ENCODE measurements around the gene HSP90AA1. TPM values are rescaled to one million over a fixed set of nuclear protein-coding genes. Genes with fewer than 3 reads are reported as not detected.
"Not testable (repeated sequence)": the region's sequence is repeated elsewhere in the genome, so short reads cannot be mapped to it uniquely, and the experiment has no call there.

HSP90AA1 gene
- polyA plus RNA-seq, 2 donors, result 132 to 194 TPM

GRCh38 chr14:102117852-102118251, 31.0 kb upstream of the HSP90AA1 start:
- H3K36me3 ChIP-seq (ENCODE audit: control insufficient read depth in 2 of 2, insufficient read depth in 2 of 2, low read length in 1 of 2), result no peaks in the 10 kb centered on the region
- no peaks in the 10 kb centered on the region for H3K9me3 ChIP-seq (ENCODE audit: control insufficient read depth in 2 of 2, insufficient read depth in 1 of 2, low read depth in 1 of 2, low read length in 1 of 2)
- no peak overlapping the region for H3K4me3 ChIP-seq (ENCODE audit: low read depth in 1 of 2, low read length in 2 of 2)
- H3K27me3 ChIP-seq (ENCODE audit: control insufficient read depth in 1 of 2, insufficient read depth in 2 of 2, low read length in 2 of 2), result no peaks in the 10 kb centered on the region
- WGBS, 2 donors, result 83 to 93% methylated on average over 3 of the region's 3 CpGs
- H3K4me1 ChIP-seq (ENCODE audit: control insufficient read depth in 2 of 2, insufficient read depth in 2 of 2, low read length in 1 of 2), result no peaks in the 10 kb centered on the region
- no peak overlapping the region for H3K27ac ChIP-seq (ENCODE audit: low read depth in 2 of 2, low read length in 1 of 2)

GRCh38 chr14:102116361-102117180, 29.7 kb upstream of the HSP90AA1 start:
- 94% methylated on average over 13 of the region's 13 CpGs for WGBS, 2 donors
- no peaks in the 10 kb centered on the region for H3K9me3 ChIP-seq (ENCODE audit: control insufficient read depth in 2 of 2, insufficient read depth in 1 of 2, low read depth in 1 of 2, low read length in 1 of 2)
- no peak overlapping the region for H3K4me3 ChIP-seq (ENCODE audit: low read depth in 1 of 2, low read length in 2 of 2)
- no peak overlapping the region for H3K27ac ChIP-seq (ENCODE audit: low read depth in 2 of 2, low read length in 1 of 2)
- no peaks in the 10 kb centered on the region for H3K27me3 ChIP-seq (ENCODE audit: control insufficient read depth in 1 of 2, insufficient read depth in 2 of 2, low read length in 2 of 2)
- H3K4me1 ChIP-seq (ENCODE audit: control insufficient read depth in 2 of 2, insufficient read depth in 2 of 2, low read length in 1 of 2), result no peaks in the 10 kb centered on the region
- H3K36me3 ChIP-seq (ENCODE audit: control insufficient read depth in 2 of 2, insufficient read depth in 2 of 2, low read length in 1 of 2), result no peaks in the 10 kb centered on the region

- 91 to 94% methylated on average over 3 of the region's 3 CpGs for WGBS, 2 donors
- H3K36me3 ChIP-seq (ENCODE audit: control insufficient read depth in 2 of 2, insufficient read depth in 2 of 2, low read length in 1 of 2), result no peaks in the 10 kb centered on the region
- H3K27me3 ChIP-seq (ENCODE audit: control insufficient read depth in 1 of 2, insufficient read depth in 2 of 2, low read length in 2 of 2), result no peaks in the 10 kb centered on the region
- no peak overlapping the region for H3K27ac ChIP-seq (ENCODE audit: low read depth in 2 of 2, low read length in 1 of 2)
- H3K4me1 ChIP-seq (ENCODE audit: control insufficient read depth in 2 of 2, insufficient read depth in 2 of 2, low read length in 1 of 2), result no peaks in the 10 kb centered on the region
- no peak overlapping the region for H3K4me3 ChIP-seq (ENCODE audit: low read depth in 1 of 2, low read length in 2 of 2)
- H3K9me3 ChIP-seq (ENCODE audit: control insufficient read depth in 2 of 2, insufficient read depth in 1 of 2, low read depth in 1 of 2, low read length in 1 of 2), result peaks cover 0 to 2% of the 10 kb centered on the region in 2 donors
Measured at GRCh38 chr14:102111101-102111500, 24.3 kb upstream of the HSP90AA1 start.

- H3K36me3 ChIP-seq (ENCODE audit: control insufficient read depth in 2 of 2, insufficient read depth in 2 of 2, low read length in 1 of 2); H3K4me3 ChIP-seq (ENCODE audit: low read depth in 1 of 2, low read length in 2 of 2); H3K27me3 ChIP-seq (ENCODE audit: control insufficient read depth in 1 of 2, insufficient read depth in 2 of 2, low read length in 2 of 2); H3K27ac ChIP-seq (ENCODE audit: low read depth in 2 of 2, low read length in 1 of 2); H3K4me1 ChIP-seq (ENCODE audit: control insufficient read depth in 2 of 2, insufficient read depth in 2 of 2, low read length in 1 of 2); H3K9me3 ChIP-seq (ENCODE audit: control insufficient read depth in 2 of 2, insufficient read depth in 1 of 2, low read depth in 1 of 2, low read length in 1 of 2): not testable (repeated sequence)
- WGBS, 2 donors, result 86 to 90% methylated on average over 1 of the region's 1 CpG
Measured at GRCh38 chr14:102109332-102109731, 22.5 kb upstream of the HSP90AA1 start.

GRCh38 chr14:102105369-102105768, 18.5 kb upstream of the HSP90AA1 start:
- H3K9me3 ChIP-seq (ENCODE audit: control insufficient read depth in 2 of 2, insufficient read depth in 1 of 2, low read depth in 1 of 2, low read length in 1 of 2), result peaks cover 0 to 2% of the 10 kb centered on the region in 2 donors
- 79% methylated on average over 4 of the region's 4 CpGs for WGBS, 2 donors
- no peak overlapping the region for H3K27ac ChIP-seq (ENCODE audit: low read depth in 2 of 2, low read length in 1 of 2)
- H3K4me3 ChIP-seq (ENCODE audit: low read depth in 1 of 2, low read length in 2 of 2), result no peak overlapping the region
- H3K27me3 ChIP-seq (ENCODE audit: control insufficient read depth in 1 of 2, insufficient read depth in 2 of 2, low read length in 2 of 2), result no peaks in the 10 kb centered on the region
- no peaks in the 10 kb centered on the region for H3K4me1 ChIP-seq (ENCODE audit: control insufficient read depth in 2 of 2, insufficient read depth in 2 of 2, low read length in 1 of 2)
- H3K36me3 ChIP-seq (ENCODE audit: control insufficient read depth in 2 of 2, insufficient read depth in 2 of 2, low read length in 1 of 2), result no peaks in the 10 kb centered on the region

- 90 to 91% methylated on average over 10 of the region's 10 CpGs for whole genome bisulfite sequencing, 2 donors
- H3K36me3 ChIP-seq (ENCODE audit: control insufficient read depth in 2 of 2, insufficient read depth in 2 of 2, low read length in 1 of 2), result no peaks in the 10 kb centered on the region
- no peaks in the 10 kb centered on the region for H3K27me3 ChIP-seq (ENCODE audit: control insufficient read depth in 1 of 2, insufficient read depth in 2 of 2, low read length in 2 of 2)
- no peak overlapping the region for H3K4me3 ChIP-seq (ENCODE audit: low read depth in 1 of 2, low read length in 2 of 2)
- H3K4me1 ChIP-seq (ENCODE audit: control insufficient read depth in 2 of 2, insufficient read depth in 2 of 2, low read length in 1 of 2), result no peaks in the 10 kb centered on the region
- no peaks in the 10 kb centered on the region for H3K9me3 ChIP-seq (ENCODE audit: control insufficient read depth in 2 of 2, insufficient read depth in 1 of 2, low read depth in 1 of 2, low read length in 1 of 2)
- H3K27ac ChIP-seq (ENCODE audit: low read depth in 2 of 2, low read length in 1 of 2), result no peak overlapping the region
Measured at GRCh38 chr14:102103062-102103695, 16.3 kb upstream of the HSP90AA1 start.

GRCh38 chr14:102097441-102098135, 10.7 kb upstream of the HSP90AA1 start:
- H3K4me3 ChIP-seq (ENCODE audit: low read depth in 1 of 2, low read length in 2 of 2), result no peak overlapping the region
- no peaks in the 10 kb centered on the region for H3K27me3 ChIP-seq (ENCODE audit: control insufficient read depth in 1 of 2, insufficient read depth in 2 of 2, low read length in 2 of 2)
- 53 to 62% methylated on average over 7 of the region's 7 CpGs for WGBS, 2 donors
- H3K27ac ChIP-seq (ENCODE audit: low read depth in 2 of 2, low read length in 1 of 2), result no peak overlapping the region
- no peaks in the 10 kb centered on the region for H3K9me3 ChIP-seq (ENCODE audit: control insufficient read depth in 2 of 2, insufficient read depth in 1 of 2, low read depth in 1 of 2, low read length in 1 of 2)
- H3K36me3 ChIP-seq (ENCODE audit: control insufficient read depth in 2 of 2, insufficient read depth in 2 of 2, low read length in 1 of 2), result no peaks in the 10 kb centered on the region
- no peaks in the 10 kb centered on the region for H3K4me1 ChIP-seq (ENCODE audit: control insufficient read depth in 2 of 2, insufficient read depth in 2 of 2, low read length in 1 of 2)

- Histone ChIP-seq H3K4me1 (ENCODE audit: control insufficient read depth in 2 of 2, insufficient read depth in 2 of 2, low read length in 1 of 2) (no peaks in the 10 kb centered on the region), H3K27ac (ENCODE audit: low read depth in 2 of 2, low read length in 1 of 2) (no peak overlapping the region), H3K9me3 (ENCODE audit: control insufficient read depth in 2 of 2, insufficient read depth in 1 of 2, low read depth in 1 of 2, low read length in 1 of 2) (no peaks in the 10 kb centered on the region), H3K36me3 (ENCODE audit: control insufficient read depth in 2 of 2, insufficient read depth in 2 of 2, low read length in 1 of 2) (no peaks in the 10 kb centered on the region), H3K4me3 (ENCODE audit: low read depth in 1 of 2, low read length in 2 of 2) (no peak overlapping the region), H3K27me3 (ENCODE audit: control insufficient read depth in 1 of 2, insufficient read depth in 2 of 2, low read length in 2 of 2) (no peaks in the 10 kb centered on the region)
- 33% methylated on average over 12 of the region's 12 CpGs for WGBS, 2 donors
Measured at GRCh38 chr14:102096569-102097188, 9.8 kb upstream of the HSP90AA1 start.

GRCh38 chr14:102095871-102096568, 9.2 kb upstream of the HSP90AA1 start:
- no peaks in the 10 kb centered on the region for H3K9me3 ChIP-seq (ENCODE audit: control insufficient read depth in 2 of 2, insufficient read depth in 1 of 2, low read depth in 1 of 2, low read length in 1 of 2)
- H3K36me3 ChIP-seq (ENCODE audit: control insufficient read depth in 2 of 2, insufficient read depth in 2 of 2, low read length in 1 of 2), result no peaks in the 10 kb centered on the region
- H3K4me1 ChIP-seq (ENCODE audit: control insufficient read depth in 2 of 2, insufficient read depth in 2 of 2, low read length in 1 of 2), result no peaks in the 10 kb centered on the region
- H3K4me3 ChIP-seq (ENCODE audit: low read depth in 1 of 2, low read length in 2 of 2), result no peak overlapping the region
- no peak overlapping the region for H3K27ac ChIP-seq (ENCODE audit: low read depth in 2 of 2, low read length in 1 of 2)
- no peaks in the 10 kb centered on the region for H3K27me3 ChIP-seq (ENCODE audit: control insufficient read depth in 1 of 2, insufficient read depth in 2 of 2, low read length in 2 of 2)
- 40 to 41% methylated on average over 8 of the region's 8 CpGs for WGBS, 2 donors

Measured in esophagus (tissue), 2 donors.